ENCODE measurements around the gene CDKN2B. TPM values are rescaled to one million over a fixed set of nuclear protein-coding genes. Genes with fewer than 3 reads are reported as not detected.

Gene CDKN2B
- total and polyA plus RNA-seq, 2 of the 13 experiments (the other 11 are each of a cell fraction or from before 2014, with no cell fraction given): 1.4 to 1.5 TPM

- TF ChIP-seq, protein P1, sequence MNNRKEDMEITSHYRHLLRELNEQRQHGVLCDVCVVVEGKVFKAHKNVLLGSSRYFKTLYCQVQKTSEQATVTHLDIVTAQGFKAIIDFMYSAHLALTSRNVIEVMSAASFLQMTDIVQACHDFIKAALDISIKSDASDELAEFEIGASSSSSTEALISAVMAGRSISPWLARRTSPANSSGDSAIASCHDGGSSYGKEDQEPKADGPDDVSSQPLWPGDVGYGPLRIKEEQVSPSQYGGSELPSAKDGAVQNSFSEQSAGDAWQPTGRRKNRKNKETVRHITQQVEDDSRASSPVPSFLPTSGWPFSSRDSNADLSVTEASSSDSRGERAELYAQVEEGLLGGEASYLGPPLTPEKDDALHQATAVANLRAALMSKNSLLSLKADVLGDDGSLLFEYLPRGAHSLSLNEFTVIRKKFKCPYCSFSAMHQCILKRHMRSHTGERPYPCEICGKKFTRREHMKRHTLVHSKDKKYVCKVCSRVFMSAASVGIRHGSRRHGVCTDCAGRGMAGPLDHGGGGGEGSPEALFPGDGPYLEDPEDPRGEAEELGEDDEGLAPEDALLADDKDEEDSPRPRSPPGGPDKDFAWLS (CRISPR knock-in tag; IDR thresholded peaks at IDR 0.05; ENCODE audit: borderline replicate concordance): no peak
- TF ChIP-seq SNAPC2 (CRISPR knock-in tag; IDR thresholded peaks at IDR 0.05) (no peak), E2F2 (CRISPR knock-in tag; IDR thresholded peaks at IDR 0.05; ENCODE audit: borderline replicate concordance) (no peak), SYNCRIP (IDR thresholded peaks at IDR 0.05; ENCODE audit: insufficient read depth, low read depth, low read length) (no peak), PBX2 (CRISPR knock-in tag; IDR thresholded peaks at IDR 0.05) (no peak), ZSCAN22 (CRISPR knock-in tag; IDR thresholded peaks at IDR 0.05) (no peak), SIN3A (IDR thresholded peaks at IDR 0.05; ENCODE audit: borderline replicate concordance, low read depth, low read length) (peak; percentile 68; the same call in 1 of the 2 replicates), ADNP (CRISPR knock-in tag; IDR thresholded peaks at IDR 0.05) (peak; percentile 70; the same call in 1 of the 2 replicates), HNRNPL (IDR thresholded peaks at IDR 0.05; ENCODE audit: low read depth, low read length) (no peak), ZNF780A (CRISPR knock-in tag; IDR thresholded peaks at IDR 0.05) (no peak), TBX2 (CRISPR knock-in tag; IDR thresholded peaks at IDR 0.05; ENCODE audit: borderline replicate concordance) (peak; percentile 37; the same call in 1 of the 2 replicates), DRAP1 (CRISPR knock-in tag; IDR thresholded peaks at IDR 0.05) (peak; percentile 65; the same call in 1 of the 2 replicates), THRA (CRISPR knock-in tag; IDR thresholded peaks at IDR 0.05; ENCODE audit: borderline replicate concordance) (no peak; the same call in 1 of the 2 replicates), ZNF484 (CRISPR knock-in tag; IDR thresholded peaks at IDR 0.05; ENCODE audit: borderline replicate concordance, low read depth) (no peak), AGO2 (optimal IDR thresholded peaks at IDR 0.05; ENCODE audit: low read depth, low read length) (peak; percentile 53), ZNF501 (CRISPR knock-in tag; IDR thresholded peaks at IDR 0.05) (peak; percentile 89), ZFP36L1 (CRISPR knock-in tag; IDR thresholded peaks at IDR 0.05) (0 out of 2 replicates have a peak, but pooled peaks have one; percentile 51), TMF1 (CRISPR knock-in tag; IDR thresholded peaks at IDR 0.05; ENCODE audit: low read depth) (no peak), HMGA1 (CRISPR knock-in tag; conservative IDR thresholded peaks at IDR 0.05) (no peak), ERF (CRISPR knock-in tag; IDR thresholded peaks at IDR 0.05) (no peak; the same call in 1 of the 2 replicates)
- TF ChIP-seq, protein P2, sequence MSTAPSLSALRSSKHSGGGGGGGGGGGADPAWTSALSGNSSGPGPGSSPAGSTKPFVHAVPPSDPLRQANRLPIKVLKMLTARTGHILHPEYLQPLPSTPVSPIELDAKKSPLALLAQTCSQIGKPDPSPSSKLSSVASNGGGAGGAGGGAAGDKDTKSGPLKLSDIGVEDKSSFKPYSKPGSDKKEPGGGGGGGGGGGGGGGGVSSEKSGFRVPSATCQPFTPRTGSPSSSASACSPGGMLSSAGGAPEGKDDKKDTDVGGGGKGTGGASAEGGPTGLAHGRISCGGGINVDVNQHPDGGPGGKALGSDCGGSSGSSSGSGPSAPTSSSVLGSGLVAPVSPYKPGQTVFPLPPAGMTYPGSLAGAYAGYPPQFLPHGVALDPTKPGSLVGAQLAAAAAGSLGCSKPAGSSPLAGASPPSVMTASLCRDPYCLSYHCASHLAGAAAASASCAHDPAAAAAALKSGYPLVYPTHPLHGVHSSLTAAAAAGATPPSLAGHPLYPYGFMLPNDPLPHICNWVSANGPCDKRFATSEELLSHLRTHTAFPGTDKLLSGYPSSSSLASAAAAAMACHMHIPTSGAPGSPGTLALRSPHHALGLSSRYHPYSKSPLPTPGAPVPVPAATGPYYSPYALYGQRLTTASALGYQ (CRISPR knock-in tag; IDR thresholded peaks at IDR 0.05): no peak
Observed at GRCh38 chr9:22008717-22009505, at the start of gene CDKN2B (continued).
